ENCODE measurements around the gene DIP2A. TPM values are rescaled to one million over a fixed set of nuclear protein-coding genes. Genes with fewer than 3 reads are reported as not detected.

DIP2A gene
- total RNA-seq, 2 experiments from 2014 or later, result 61.2 to 66.1 TPM

GRCh38 chr21:46480466-46480865 is 21.8 kb downstream of the DIP2A start:
- POLR2A ChIA-PET, result no interaction called here
- Mint-ChIP-seq H3K27ac (no peak overlapping the region), H3K9me3 (no peaks in the 10 kb centered on the region), H3K4me3 (no peak overlapping the region), H3K4me1 (ENCODE audit: low read depth) (peaks cover 36% of the 10 kb centered on the region), H3K27me3 (no peaks in the 10 kb centered on the region), H3K36me3 (ENCODE audit: low read depth) (peaks cover 76% of the 10 kb centered on the region)
- no peak overlapping the region for H3K27ac ChIP-seq (ENCODE audit: low read depth in 1 of 2, low read length in 2 of 2)
- intact Hi-C loops (cut with DNase I, micrococcal nuclease), result no loop called here
- DNase-seq (no peak), ATAC-seq (ENCODE audit: poor library complexity) (no peak)
- H3K27me3 ChIP-seq (ENCODE audit: control insufficient read depth in 1 of 2, insufficient read depth in 2 of 2, low read length in 2 of 2), result no peaks in the 10 kb centered on the region
- CTCF ChIA-PET, result no interaction called here
- H3K9me3 ChIP-seq (ENCODE audit: control insufficient read depth in 1 of 2, insufficient read depth in 1 of 2, low read length in 2 of 2), result no peaks in the 10 kb centered on the region
- peaks cover 8% of the 10 kb centered on the region for H3K4me1 ChIP-seq (ENCODE audit: insufficient read depth, low read length)
- H3K36me3 ChIP-seq (ENCODE audit: insufficient read depth, low read length), result peaks cover 27% of the 10 kb centered on the region
- no peak overlapping the region for H3K4me3 ChIP-seq (ENCODE audit: low read length)
- TF ChIP-seq CTCF (IDR thresholded peaks at IDR 0.05), result no peak

- no peak for TF ChIP-seq CTCF (IDR thresholded peaks at IDR 0.05)
- intact Hi-C loops (cut with DNase I, micrococcal nuclease), result no loop called here
- ChIA-PET POLR2A (no interaction called here), CTCF (no interaction called here)
- peaks cover 36% of the 10 kb centered on the region for H3K36me3 ChIP-seq (ENCODE audit: insufficient read depth, low read length)
- Mint-ChIP-seq H3K27me3 (no peaks in the 10 kb centered on the region), H3K27ac (no peak overlapping the region), H3K4me1 (ENCODE audit: low read depth) (peaks cover 37% of the 10 kb centered on the region), H3K9me3 (no peaks in the 10 kb centered on the region), H3K36me3 (ENCODE audit: low read depth) (peaks cover 79% of the 10 kb centered on the region), H3K4me3 (no peak overlapping the region)
- no peaks in the 10 kb centered on the region for H3K27me3 ChIP-seq (ENCODE audit: control insufficient read depth in 1 of 2, insufficient read depth in 2 of 2, low read length in 2 of 2)
- peaks cover 8% of the 10 kb centered on the region for H3K4me1 ChIP-seq (ENCODE audit: insufficient read depth, low read length)
- H3K9me3 ChIP-seq (ENCODE audit: control insufficient read depth in 1 of 2, insufficient read depth in 1 of 2, low read length in 2 of 2), result no peaks in the 10 kb centered on the region
- DNase-seq, result no peak
- ATAC-seq (ENCODE audit: poor library complexity), result no peak
- H3K27ac ChIP-seq (ENCODE audit: low read depth in 1 of 2, low read length in 2 of 2), result no peak overlapping the region
- H3K4me3 ChIP-seq (ENCODE audit: low read length), result no peak overlapping the region
These were observed 23.6 kb downstream of the DIP2A start for GRCh38 chr21:46482225-46482845.

GRCh38 chr21:46482846-46483231 is 24.1 kb downstream of the DIP2A start:
- intact Hi-C loops (cut with DNase I, micrococcal nuclease), result no loop called here
- Histone ChIP-seq H3K27me3 (ENCODE audit: control insufficient read depth in 1 of 2, insufficient read depth in 2 of 2, low read length in 2 of 2) (no peaks in the 10 kb centered on the region), H3K9me3 (ENCODE audit: control insufficient read depth in 1 of 2, insufficient read depth in 1 of 2, low read length in 2 of 2) (no peaks in the 10 kb centered on the region), H3K4me3 (ENCODE audit: low read length) (no peak overlapping the region), H3K4me1 (ENCODE audit: insufficient read depth, low read length) (peaks cover 8% of the 10 kb centered on the region), H3K36me3 (ENCODE audit: insufficient read depth, low read length) (peaks cover 37% of the 10 kb centered on the region), H3K27ac (ENCODE audit: low read depth in 1 of 2, low read length in 2 of 2) (no peak overlapping the region)
- Mint-ChIP-seq H3K4me3 (no peak overlapping the region), H3K4me1 (ENCODE audit: low read depth) (peaks cover 37% of the 10 kb centered on the region), H3K27ac (peak overlapping the region; percentile 43), H3K9me3 (no peaks in the 10 kb centered on the region), H3K36me3 (ENCODE audit: low read depth) (peaks cover 78% of the 10 kb centered on the region), H3K27me3 (no peaks in the 10 kb centered on the region)
- ChIA-PET CTCF (no interaction called here), POLR2A (no interaction called here)
- no peak for DNase-seq
- TF ChIP-seq CTCF (IDR thresholded peaks at IDR 0.05), result no peak
- ATAC-seq (ENCODE audit: poor library complexity), result no peak
